ENCODE results near the gene DMD.
A peak's percentile ranks its signal among the peaks of the same experiment; 100 is the strongest.

Gene DMD

DNA sequence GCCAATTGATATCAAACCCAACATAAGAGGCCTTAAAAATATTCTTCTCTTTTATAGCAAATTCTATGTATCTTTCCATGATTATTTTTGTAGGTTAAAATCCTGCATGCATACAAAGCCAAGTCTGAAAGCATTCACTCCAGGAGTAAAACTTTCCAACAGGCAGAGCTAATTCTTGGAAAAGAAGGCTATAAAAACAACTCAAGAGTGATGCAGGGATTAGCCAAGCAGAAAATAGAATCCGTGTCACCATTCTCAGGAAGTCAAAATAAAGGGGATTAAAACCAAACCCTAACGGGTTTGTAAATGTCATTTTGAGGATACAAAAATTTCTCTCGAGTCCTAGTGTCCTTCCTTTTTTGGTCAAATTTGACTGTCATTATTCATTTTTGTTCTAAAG, 412.4 kb downstream of the DMD start:
- no peak for TF ChIP-seq FOXP2 (optimal IDR thresholded peaks at IDR 0.05; ENCODE audit: borderline replicate concordance, extremely low read depth, extremely low read length, insufficient read depth)
- TF ChIP-seq POLR2AphosphoS5 (IDR thresholded peaks at IDR 0.05; ENCODE audit: low read depth, low read length): no peak
- no peak for TF ChIP-seq SIN3A (IDR thresholded peaks at IDR 0.05; ENCODE audit: borderline replicate concordance, insufficient read depth, low read length)
- TF ChIP-seq TAF1 (IDR thresholded peaks at IDR 0.05; ENCODE audit: borderline replicate concordance, insufficient read depth, low read length): no peak
- TF ChIP-seq, protein P1, sequence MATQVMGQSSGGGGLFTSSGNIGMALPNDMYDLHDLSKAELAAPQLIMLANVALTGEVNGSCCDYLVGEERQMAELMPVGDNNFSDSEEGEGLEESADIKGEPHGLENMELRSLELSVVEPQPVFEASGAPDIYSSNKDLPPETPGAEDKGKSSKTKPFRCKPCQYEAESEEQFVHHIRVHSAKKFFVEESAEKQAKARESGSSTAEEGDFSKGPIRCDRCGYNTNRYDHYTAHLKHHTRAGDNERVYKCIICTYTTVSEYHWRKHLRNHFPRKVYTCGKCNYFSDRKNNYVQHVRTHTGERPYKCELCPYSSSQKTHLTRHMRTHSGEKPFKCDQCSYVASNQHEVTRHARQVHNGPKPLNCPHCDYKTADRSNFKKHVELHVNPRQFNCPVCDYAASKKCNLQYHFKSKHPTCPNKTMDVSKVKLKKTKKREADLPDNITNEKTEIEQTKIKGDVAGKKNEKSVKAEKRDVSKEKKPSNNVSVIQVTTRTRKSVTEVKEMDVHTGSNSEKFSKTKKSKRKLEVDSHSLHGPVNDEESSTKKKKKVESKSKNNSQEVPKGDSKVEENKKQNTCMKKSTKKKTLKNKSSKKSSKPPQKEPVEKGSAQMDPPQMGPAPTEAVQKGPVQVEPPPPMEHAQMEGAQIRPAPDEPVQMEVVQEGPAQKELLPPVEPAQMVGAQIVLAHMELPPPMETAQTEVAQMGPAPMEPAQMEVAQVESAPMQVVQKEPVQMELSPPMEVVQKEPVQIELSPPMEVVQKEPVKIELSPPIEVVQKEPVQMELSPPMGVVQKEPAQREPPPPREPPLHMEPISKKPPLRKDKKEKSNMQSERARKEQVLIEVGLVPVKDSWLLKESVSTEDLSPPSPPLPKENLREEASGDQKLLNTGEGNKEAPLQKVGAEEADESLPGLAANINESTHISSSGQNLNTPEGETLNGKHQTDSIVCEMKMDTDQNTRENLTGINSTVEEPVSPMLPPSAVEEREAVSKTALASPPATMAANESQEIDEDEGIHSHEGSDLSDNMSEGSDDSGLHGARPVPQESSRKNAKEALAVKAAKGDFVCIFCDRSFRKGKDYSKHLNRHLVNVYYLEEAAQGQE (IDR thresholded peaks at IDR 0.05; ENCODE audit: insufficient read depth in 1 of 2, low read depth in 2 of 2, low read length in 2 of 2): no peak

DNA sequence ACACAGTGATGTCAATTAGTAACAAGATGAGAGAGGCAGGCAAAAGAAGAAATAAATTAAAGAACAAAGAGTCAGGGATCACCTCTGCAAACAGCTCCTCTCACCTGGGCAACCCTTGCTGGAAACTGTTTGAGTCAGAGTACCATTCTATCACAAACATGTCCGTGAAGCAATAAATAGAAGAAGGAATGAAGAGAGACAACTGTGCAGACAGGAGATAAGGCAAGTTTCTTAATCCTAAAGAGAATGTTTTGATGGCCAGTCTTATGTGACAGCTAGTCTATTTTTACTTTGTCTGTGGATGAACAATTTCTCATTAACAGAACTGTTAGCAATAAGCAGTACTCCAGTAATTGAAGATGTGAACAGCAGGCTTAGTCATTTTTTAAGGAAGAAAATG, 422.4 kb downstream of the DMD start:
- TF ChIP-seq SIN3A (IDR thresholded peaks at IDR 0.05; ENCODE audit: borderline replicate concordance, insufficient read depth, low read length): no peak
- TF ChIP-seq, protein P1 (IDR thresholded peaks at IDR 0.05; ENCODE audit: insufficient read depth in 1 of 2, low read depth in 2 of 2, low read length in 2 of 2): no peak
- no peak for TF ChIP-seq POLR2AphosphoS5 (IDR thresholded peaks at IDR 0.05; ENCODE audit: low read depth, low read length)
- TF ChIP-seq TAF1 (IDR thresholded peaks at IDR 0.05; ENCODE audit: borderline replicate concordance, insufficient read depth, low read length): no peak
- no peak for TF ChIP-seq FOXP2 (optimal IDR thresholded peaks at IDR 0.05; ENCODE audit: borderline replicate concordance, extremely low read depth, extremely low read length, insufficient read depth)

DNA sequence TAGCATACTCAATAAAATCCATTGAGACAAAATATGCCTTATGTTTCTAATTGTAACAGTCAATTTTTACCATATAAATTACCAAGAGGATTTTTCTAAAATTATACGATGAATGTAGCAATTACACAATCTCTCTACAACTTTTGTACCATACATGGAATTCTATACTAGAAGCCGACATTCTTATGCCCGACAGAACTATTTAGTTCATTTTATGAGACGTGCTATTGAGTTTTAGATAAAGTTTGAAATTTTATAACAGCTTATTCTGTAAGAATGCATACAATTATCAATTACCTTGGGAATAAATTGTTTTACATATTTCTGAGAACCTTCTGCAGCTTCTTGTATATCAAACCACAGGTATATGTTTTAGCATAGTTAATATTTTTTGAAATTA, 431.2 kb downstream of the DMD start:
- no peak for TF ChIP-seq FOXP2 (optimal IDR thresholded peaks at IDR 0.05; ENCODE audit: borderline replicate concordance, extremely low read depth, extremely low read length, insufficient read depth)
- no peak for TF ChIP-seq TAF1 (IDR thresholded peaks at IDR 0.05; ENCODE audit: borderline replicate concordance, insufficient read depth, low read length)
- TF ChIP-seq SIN3A (IDR thresholded peaks at IDR 0.05; ENCODE audit: borderline replicate concordance, insufficient read depth, low read length): no peak
- TF ChIP-seq, protein P1 (IDR thresholded peaks at IDR 0.05; ENCODE audit: insufficient read depth in 1 of 2, low read depth in 2 of 2, low read length in 2 of 2): no peak
- TF ChIP-seq POLR2AphosphoS5 (IDR thresholded peaks at IDR 0.05; ENCODE audit: low read depth, low read length): no peak

DNA sequence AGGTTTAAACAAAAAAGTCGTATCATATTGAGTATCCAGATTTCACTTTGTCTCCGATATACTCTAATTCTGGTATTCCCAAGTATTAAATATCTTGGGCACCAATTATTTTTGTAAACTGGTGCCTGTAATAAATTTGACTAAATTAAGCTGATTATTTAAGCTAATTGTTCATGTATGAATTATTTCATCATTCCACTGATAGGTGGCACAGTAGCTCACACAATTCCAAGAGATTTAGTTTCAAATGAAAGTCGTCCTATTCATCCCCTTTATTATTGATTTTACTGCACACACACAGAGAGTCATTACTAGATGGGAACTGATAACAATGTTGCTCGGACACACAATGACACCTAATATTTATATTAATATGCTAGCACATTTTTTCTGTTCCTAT, 432.4 kb downstream of the DMD start:
- TF ChIP-seq TAF1 (IDR thresholded peaks at IDR 0.05; ENCODE audit: borderline replicate concordance, insufficient read depth, low read length): no peak

DNA sequence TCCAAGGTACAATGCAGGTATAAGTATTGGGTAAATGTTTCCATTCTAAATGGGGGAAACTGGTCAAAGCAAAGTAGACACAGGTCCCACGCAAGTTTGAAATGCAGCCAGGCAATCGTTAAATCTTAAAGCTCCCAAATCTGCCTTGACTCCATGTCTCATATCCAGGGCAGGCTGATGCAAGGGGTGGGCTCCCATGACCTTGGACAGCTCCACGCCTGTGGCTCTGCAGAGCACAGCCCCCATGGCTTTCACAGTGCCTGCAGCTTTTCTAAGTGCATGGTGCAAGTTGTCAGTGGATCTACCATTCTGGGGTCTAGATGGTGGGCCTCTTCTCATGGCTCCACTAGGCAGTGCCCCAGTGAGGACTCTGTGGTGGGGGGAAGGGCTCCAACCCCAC, 436.4 kb downstream of the DMD start:
- TF ChIP-seq FOXP2 (optimal IDR thresholded peaks at IDR 0.05; ENCODE audit: borderline replicate concordance, extremely low read depth, extremely low read length, insufficient read depth) (no peak), SIN3A (IDR thresholded peaks at IDR 0.05; ENCODE audit: borderline replicate concordance, insufficient read depth, low read length) (no peak), POLR2AphosphoS5 (IDR thresholded peaks at IDR 0.05; ENCODE audit: low read depth, low read length) (no peak), TAF1 (IDR thresholded peaks at IDR 0.05; ENCODE audit: borderline replicate concordance, insufficient read depth, low read length) (no peak)
- TF ChIP-seq, protein P1 (IDR thresholded peaks at IDR 0.05; ENCODE audit: insufficient read depth in 1 of 2, low read depth in 2 of 2, low read length in 2 of 2): peak; percentile 10 to 66; a peak in 2 of 4 replicates
